GM21717 (cell line): ENCODE measurements around the gene PERM1.
A peak's percentile ranks its signal among the peaks of the same experiment; 100 is the strongest.

Experiments used
- ATAC-seq: cut with Tn5 transposase; IDR thresholded peaks from one replicate; pipeline ENCODE4 v1.9.1; 2021; ENCODE audit warnings: mild to moderate bottlenecking, moderate library complexity; ENCODE audit not compliant: unreplicated experiment

PERM1 gene

DNA sequence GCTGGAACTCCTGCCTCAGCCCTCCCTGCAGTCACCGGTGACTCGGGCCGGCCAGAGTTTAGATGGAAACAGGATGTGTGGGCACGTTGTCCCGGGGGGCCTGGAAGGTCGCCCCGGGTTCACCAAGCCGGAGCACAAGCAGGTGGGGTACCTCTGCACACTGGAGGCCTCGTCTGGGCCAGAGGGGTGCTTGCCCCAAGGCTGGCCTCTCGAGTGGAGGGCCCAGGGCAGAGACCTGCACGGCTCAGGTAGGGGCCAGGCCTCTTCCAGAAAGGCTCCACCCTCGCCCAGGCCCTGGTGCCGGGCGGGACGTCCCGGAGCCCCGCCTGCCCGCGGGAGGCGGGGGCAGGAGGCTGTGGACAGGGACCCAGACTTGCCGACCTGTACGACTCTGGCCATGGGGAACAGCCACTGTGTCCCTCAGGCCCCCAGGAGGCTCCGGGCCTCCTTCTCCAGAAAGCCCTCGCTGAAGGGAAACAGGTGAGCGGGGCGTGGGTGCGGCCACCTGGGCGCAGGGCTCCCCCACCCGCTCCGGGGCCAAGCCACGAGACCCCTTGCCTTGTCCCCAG, 15.7 kb downstream of the PERM1 start, which contains the start of gene PLEKHN1:
TSS of gene PLEKHN1 (plus strand) at position 348 of the 569 bp plus-strand sequence. CDS start at position 398, 50 bp downstream.
- ATAC-seq: peak; percentile 32

DNA sequence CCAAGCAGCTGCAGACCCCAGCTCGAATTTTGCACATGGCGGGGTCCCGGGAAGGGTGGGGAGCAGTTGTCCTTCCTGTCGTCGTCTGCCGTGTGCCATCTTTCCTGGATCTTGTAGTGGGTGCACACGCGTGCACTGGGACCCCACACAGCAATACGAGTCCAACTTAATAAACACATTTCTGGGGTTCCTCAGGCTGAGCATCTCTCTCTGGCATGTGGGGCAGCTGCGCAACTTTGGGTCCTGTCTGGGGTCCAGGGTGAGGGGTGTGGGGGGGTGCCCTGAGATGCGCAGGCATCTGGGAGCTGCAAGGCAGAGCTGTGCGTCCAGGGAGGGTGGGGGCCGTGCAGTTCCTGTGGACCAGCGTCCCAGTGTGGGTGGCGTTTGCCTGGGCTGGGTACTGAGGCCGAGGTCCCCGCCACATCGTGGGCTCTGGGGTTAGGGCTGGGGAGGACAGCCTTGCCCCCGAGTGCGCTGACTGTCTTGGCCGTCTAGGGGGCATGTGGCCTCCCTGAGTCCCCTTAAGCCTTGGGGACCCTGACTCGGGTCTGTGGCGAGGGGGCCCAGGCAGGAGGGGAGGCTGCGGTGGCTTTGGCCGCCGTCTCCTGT, 16.3 kb downstream of the PERM1 start:
- no peak for ATAC-seq

DNA sequence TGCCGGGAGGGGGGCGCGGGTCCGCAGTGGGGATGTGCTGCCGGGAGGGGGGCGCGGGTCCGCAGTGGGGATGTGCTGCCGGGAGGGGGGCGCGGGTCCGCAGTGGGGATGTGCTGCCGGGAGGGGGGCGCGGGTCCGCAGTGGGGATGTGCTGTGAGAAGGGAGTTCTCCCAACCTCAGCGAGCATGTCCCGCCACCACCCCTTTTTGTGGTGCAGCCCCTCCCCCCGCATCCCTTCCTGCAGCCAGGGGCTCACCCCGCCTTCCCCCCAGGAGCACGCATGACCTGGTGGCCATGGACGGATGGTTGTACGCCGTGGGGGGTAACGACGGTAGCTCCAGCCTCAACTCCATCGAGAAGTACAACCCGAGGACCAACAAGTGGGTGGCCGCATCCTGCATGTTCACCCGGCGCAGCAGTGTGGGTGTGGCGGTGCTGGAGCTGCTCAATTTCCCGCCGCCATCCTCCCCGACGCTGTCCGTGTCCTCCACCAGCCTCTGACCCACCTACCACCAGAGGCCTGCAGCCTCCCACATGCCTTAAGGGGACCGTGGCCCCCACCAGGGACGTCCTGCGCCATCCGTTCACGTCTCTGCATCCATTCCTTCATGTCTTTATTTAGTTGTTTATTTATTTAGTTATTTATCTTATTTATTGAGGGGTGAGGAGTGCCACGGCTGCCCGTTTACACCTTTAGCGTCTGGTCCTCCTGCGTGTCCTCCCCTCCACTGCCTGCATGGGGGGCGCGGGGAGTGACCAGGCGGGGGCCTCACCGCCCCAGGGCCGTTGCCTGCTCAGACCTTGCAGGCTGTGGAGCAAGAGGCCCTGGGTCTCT, 17.0 kb downstream of the PERM1 start:
- no peak for ATAC-seq

DNA sequence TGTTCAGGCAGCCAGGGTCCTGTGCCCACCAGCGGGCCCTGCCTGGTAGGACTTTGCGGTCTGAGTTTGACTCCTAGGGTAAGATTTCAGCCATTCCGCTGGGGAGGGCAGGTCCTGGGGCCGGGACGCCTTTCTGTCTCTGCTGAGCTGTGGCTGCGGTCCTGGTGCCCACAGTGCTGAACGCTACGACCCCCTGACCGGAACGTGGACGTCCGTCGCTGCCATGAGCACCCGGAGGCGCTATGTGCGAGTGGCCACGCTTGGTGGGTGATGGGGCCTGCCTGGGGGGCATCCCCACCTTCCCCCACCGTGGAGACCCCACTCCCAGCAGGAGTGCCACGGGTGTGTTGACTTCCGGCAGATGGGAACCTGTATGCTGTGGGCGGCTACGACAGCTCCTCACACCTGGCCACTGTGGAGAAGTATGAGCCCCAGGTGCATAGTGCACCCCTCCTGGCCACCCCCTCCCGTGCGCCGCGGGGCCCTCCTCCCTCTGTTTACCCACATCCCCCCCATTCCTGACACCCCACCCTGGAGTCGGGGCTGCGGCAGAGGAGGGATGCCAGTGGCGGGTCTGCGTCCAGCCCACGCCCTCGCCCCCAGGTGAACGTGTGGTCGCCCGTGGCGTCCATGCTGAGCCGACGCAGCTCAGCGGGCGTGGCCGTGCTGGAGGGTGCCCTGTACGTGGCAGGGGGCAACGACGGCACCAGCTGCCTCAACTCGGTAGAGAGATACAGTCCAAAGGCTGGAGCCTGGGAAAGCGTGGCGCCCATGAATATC, 18.0 kb downstream of the PERM1 start:
- no peak for ATAC-seq

DNA sequence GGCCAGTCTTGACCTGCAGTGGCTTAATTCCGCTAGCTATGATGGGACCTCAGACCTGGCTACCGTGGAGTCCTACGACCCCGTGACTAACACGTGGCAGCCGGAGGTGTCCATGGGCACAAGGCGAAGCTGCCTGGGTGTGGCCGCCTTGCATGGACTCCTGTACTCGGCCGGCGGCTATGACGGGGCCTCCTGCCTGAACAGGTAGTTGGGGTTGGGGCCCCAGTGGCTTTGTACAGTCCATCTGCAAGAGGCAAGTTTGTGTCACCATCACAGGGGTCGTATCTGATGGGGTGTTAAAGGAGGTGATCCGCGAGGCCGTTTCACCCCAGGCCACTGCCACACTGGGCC, 18.6 kb downstream of the PERM1 start:
- no peak for ATAC-seq

DNA sequence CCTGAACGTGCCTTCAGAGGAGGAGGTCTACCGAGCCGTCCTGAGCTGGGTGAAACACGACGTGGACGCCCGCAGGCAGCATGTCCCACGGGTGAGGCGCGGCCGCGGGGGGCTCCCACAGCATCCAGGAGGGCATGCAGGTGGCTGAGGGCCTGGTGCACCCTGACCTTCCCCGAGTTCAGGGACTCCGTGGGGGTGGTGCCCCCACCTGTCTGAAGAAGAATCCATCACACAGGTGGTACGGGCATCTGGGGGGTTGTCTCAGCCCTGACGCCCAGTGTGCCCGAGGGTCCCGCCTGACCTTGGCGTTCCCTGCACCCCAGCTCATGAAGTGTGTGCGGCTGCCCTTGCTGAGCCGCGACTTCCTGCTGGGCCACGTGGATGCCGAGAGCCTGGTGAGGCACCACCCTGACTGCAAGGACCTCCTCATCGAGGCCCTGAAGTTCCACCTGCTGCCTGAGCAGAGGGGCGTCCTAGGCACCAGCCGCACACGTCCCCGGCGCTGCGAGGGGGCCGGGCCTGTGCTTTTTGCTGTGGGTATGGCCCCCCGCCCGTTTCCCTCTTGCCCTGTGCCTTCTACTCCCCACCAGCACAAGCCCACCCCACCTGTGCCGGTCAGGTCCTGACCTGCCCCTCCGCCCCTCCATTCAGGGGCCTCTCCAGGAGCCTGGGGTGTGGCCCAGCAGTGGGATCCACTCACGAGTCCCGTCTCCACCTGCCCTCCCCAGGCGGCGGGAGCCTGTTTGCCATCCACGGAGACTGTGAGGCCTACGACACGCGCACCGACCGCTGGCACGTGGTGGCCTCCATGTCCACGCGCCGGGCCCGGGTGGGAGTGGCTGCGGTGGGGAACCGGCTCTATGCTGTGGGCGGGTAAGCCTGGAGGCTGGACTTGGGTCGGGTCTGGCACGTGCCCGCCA, 19.3 kb downstream of the PERM1 start:
- ATAC-seq: no peak

DNA sequence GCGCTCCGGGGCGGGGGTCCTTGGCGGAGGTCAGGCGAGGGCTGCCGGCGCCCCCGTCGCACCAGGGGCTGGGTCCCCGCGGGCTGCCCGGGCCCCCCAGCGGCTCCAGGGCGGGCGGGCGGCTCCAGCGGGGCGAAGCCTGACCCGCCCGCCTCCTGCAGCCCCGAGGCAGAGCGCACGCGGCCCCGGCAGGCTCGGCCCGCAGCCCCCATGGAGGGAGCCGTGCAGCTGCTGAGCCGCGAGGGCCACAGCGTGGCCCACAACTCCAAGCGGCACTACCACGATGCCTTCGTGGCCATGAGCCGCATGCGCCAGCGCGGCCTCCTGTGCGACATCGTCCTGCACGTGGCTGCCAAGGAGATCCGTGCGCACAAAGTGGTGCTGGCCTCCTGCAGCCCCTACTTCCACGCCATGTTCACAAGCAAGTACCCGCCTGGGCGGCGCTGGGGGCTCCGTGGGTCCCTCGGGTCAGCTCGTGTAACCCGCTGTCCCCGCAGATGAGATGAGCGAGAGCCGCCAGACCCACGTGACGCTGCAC, 20.7 kb downstream of the PERM1 start:
- no peak for ATAC-seq

DNA sequence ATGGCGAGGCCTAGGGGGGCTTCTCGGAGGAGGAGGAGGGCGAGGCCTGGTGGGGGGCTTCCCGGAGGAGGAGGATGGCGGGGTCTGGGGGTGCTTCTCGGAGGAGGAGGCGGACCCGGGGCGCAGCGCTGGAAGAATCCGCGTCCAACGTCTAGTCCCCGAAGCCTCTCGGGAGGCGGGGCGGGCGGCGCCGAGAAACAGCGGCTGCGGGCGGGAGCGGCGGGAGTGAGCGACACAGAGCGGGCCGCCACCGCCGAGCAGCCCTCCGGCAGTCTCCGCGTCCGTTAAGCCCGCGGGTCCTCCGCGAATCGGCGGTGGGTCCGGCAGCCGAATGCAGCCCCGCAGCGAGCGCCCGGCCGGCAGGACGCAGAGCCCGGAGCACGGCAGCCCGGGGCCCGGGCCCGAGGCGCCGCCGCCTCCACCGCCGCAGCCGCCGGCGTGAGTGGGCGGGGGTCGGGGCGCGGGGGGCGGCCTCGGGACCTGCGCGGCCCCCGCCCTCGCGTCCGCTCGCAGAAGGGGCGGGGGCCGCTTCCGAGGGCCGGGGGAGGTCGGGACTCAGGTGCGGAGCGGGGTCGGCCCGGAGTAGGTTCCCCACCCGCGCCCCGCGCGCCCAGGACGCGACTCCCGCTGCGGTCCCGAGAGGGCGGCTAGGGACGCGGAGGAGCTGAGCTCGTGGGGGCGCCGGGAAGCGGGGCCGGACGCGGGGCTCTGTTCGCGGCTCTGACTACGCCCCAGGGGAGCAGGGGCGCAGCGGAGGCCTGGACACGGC, 21.3 kb downstream of the PERM1 start, which contains the start of gene KLHL17:
TSS of gene KLHL17 (plus strand) at position 222 of the 769 bp plus-strand sequence. CDS start at position 332, 110 bp downstream.
- ATAC-seq: peak; percentile 51

DNA sequence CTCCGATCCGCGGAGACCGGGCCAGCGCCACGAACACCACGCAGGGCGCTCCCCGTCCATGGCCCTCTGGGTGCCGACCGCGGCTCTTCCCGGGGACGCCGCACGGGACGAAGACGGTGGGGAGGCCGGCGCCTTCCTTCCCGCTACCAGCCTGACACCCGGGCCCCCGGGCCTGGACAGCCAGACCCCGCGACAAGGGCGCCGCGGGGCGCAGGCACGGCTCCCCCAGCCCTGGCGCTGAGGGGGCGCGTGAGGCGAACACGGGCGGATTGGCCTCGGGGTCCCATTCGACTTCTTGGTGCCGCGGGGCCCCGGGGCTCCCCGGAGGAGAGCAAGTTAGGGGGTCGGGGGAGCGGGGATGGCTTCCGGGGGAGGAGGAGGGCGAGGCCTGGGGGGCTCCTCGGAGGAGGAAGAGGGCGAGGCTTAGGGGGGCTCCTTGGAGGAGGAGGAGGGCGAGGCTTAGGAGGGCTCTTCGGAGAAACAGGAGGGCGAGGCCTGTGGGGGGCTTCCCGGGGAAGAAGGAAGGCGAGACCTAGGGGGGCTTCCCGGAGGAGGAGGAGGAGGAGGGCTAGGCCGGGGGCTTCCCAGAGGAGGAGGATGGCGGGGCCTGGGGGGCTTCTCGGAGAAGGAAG, 22.0 kb downstream of the PERM1 start:
- ATAC-seq: no peak

DNA sequence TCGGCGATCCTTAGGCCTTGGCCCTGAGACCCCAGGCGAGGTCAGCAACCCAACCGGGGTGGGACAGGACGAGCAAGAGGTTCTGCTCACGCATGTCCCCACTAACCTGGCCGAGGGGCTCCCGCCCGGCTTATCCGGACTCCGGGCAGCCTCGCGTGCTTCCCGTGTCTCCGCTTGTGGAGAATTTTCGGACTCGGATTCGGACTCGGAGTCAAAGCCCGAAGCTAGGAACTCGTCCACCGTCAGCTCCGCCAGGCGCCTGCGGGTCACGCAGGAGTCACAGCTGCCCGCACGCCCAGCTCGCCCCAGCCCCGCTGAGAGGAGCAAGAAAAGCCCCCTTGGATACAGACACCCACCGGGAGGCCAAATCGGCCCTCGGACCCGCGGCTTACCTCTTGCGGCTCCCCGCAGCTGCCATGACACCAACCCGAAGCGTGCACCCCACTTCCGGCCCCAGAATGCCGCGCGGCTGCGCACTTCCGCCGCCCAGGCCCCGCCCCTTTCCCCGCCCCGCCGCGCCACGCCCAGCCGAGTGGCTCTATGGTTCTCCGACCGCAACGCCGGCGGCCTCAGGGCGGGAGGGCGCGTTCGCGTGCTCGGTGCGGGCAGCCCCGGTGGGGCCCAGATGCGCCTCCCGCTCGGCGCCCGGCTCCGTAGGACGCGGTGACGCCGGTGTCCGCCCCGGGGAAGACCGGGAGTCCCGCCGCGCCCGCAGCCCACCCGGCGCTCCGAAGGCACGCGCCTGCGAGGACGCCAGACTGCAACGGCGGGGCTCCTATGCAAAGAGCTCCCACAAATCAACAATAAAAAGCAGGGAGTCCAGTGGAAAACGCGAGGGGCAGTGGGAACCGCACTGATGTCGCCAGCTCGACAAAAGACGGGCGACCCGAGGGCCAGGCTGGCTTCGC, 22.8 kb downstream of the PERM1 start, which contains the start of gene NOC2L:
TSS of gene NOC2L (minus strand) at position 434 of the 908 bp plus-strand sequence. CDS start at position 418, 16 bp downstream.
- peak; percentile 59 for ATAC-seq

DNA sequence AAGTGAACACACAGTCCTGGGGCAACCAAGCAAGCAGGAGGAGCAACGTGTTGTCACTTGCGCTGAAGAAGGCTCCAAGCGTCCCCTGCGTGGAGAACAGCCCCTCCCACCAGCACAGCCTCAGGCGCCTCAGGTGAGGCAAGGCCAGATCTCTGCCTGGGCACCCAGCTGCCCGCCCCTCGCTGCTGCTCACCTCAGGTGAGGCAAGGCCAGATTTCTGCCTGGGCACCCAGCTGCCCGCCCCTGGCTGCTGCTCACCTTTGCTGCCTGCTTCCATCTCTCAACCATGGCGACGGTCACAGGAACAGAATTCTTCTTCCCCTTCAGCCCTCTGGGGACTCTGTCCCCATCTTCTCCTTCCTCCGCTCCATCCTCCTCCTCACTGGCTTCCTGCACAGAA, 25.3 kb downstream of the PERM1 start:
- ATAC-seq: no peak

DNA sequence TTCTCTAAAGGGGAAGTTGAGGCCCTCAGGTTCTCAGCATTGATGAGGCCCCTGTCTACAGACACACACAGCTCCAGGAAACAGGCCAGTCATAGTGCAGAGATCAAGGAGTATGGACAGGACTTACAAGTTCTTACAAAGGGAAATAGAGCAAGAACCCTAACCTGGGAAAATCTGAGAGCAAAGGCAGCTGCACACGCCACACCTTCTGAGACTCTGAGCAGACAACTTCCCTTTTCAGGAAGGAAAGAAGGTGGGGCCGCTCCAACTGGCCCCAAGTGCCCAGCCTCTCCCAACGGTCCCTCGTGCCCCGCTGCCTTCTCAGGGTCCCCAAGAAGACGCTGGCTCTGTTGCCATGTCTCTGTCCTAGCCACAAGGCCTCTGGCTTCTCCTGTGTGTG, 26.4 kb downstream of the PERM1 start:
- no peak for ATAC-seq

DNA sequence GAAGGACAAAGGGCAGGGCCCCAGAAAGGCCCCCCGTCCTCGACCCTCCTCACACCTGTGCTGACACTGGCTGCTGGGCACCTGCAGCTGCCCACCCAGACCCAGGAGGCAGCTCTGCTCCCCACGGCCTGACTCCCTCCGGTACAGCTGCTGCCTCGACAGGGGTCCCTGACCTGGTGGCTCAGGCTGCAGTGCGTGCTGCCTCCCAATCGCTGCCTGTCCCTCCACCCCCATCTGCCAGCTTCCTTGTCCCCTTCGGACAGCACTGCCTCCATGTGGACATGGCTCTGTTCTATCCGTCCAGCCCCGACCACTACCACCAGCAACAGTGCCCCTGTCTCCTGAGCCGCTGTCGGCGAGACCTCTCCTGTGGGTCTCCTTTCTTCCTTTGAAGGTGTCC, 27.0 kb downstream of the PERM1 start:
- ATAC-seq: no peak

DNA sequence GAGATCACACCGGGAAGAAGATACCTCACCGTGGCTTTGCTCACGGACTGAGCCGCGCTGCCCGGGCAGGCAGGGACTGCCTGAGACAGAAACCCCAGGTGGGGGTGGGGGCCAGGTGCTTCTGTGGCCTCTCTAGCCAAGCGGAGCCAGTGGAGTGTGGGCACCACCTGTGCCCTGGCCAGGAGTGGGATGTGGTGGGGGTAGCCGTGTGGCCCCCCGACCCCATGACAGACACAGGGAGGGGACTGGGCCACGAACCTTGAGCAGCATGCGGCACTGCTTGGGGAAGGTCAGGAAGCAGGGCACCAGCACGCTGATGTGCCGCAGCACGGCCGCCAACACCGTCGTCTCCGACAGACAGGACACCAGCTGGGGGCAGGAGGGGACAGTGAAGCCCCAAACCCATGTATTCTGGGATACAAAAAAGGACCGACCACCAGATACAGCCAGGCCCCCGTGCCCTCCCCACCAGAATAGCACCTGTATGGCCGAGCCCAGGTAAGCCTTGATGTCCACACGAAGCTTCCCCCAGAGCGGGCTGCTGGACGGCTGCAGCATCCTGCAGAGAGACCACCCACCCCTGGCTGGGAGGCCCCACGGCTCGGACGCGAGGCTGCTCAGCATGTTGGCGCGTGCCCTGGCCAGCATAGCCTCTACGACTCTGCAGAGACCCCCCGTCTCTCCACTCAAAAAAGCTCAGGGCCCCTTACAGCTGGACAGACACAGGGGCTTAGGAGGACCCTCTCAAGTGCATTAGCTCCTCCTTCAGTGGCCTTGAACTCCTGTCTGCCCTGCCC, 28.2 kb downstream of the PERM1 start:
- ATAC-seq: no peak

DNA sequence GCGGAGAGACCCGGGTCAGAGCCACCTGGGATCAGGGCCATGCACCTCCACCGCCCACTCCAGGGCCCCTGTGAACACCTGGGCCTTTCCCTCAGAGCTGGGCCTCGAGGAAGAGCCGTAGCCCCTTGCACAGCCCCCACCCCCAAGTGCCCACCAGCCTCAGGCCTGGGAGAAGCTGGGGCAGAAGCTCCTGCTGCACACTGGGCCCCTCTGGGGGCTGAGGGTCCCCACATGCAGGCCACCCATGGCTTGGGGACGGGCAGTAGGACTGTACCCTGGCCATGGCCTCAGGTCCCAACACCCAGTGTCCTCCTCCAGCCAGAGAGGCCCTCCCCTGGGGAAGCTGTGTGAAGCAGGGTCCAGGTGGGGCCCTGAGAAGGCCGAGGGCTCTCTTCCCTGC, 29.3 kb downstream of the PERM1 start:
- ATAC-seq: no peak

DNA sequence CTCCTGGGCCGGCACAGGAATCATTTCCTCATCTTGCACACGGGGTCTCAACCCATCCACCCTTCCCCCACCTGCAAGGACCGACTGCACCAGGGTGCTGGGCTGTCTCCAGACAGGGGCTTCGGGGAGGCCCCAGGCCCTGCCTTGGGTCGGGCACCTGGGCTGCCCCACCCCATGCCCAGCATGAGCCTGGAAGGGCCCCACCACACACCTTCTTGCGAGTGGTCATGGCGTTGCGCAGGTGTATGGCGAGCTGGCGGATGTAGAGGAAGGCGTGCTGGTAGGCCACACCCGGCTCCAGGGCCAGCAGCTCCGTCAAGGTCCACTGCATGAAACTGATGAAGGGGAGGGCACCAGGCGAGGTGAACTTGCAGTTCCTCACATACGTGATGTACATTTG, 29.7 kb downstream of the PERM1 start:
- no peak for ATAC-seq

DNA sequence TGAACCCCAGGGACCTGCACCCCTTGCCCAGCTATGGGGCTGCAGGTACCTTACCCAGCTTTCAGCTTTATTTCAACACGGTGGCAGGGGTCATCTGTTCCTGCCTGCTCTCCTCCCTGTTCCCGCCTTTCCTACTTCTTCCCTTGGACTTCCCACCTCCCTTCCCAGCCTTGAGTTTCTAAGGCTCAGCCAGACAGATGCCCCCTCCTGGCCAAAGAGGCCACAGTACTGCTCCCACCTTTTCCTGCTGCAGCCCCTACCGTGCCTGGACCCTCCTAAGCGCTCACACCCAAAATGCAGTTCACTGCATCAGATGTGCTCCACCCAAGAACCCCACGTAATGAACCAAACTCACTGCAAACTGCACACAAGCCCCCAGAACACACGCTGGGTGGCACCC, 30.5 kb downstream of the PERM1 start:
- ATAC-seq: no peak
